ENCODE measurements around the gene MBTD1. TPM values are rescaled to one million over a fixed set of nuclear protein-coding genes. Genes with fewer than 3 reads are reported as not detected.

MBTD1 gene
- total RNA-seq, 4 donors from 2014 or later = 17.3 to 26.9 (median 24.3) TPM

GRCh38 chr17:51142597-51142996 lies 117.3 kb downstream of the MBTD1 start:
- WGBS, 2 donors = 88 to 91% methylated on average over 2 of the region's 2 CpGs
- DNase-seq = no peak
- Histone ChIP-seq H3K4me3 (replicated peaks in 1 of 3) (no peak overlapping the region), H3K36me3 (no peaks in the 10 kb centered on the region), H3K27ac (no peak overlapping the region), H3K4me1 (no peaks in the 10 kb centered on the region), H3K27me3 (no peaks in the 10 kb centered on the region), H3K9me3 (no peaks in the 10 kb centered on the region)
- TF ChIP-seq POLR2A (IDR thresholded peaks at IDR 0.05) = no peak
- TF ChIP-seq CTCF (IDR thresholded peaks at IDR 0.05) = no peak
- intact Hi-C loops (cut with DNase I) = no loop called here

GRCh38 chr17:51135956-51136355 lies 123.9 kb downstream of the MBTD1 start:
- H3K4me3 ChIP-seq (replicated peaks in 1 of 3) = no peak overlapping the region
- WGBS, 2 donors = 88 to 97% methylated on average over 3 of the region's 3 CpGs
- H3K27ac ChIP-seq = no peak overlapping the region
- H3K9me3 ChIP-seq = no peaks in the 10 kb centered on the region
- DNase-seq = no peak
- intact Hi-C loops (cut with DNase I) = no loop called here
- peaks cover 7 to 19% of the 10 kb centered on the region in 2 donors for H3K4me1 ChIP-seq
- TF ChIP-seq POLR2A (IDR thresholded peaks at IDR 0.05) = no peak
- no peak for TF ChIP-seq CTCF (IDR thresholded peaks at IDR 0.05)
- no peaks in the 10 kb centered on the region for H3K27me3 ChIP-seq
- no peaks in the 10 kb centered on the region for H3K36me3 ChIP-seq

- WGBS, 2 donors = 87 to 89% methylated on average over 2 of the region's 2 CpGs
- no peaks in the 10 kb centered on the region for H3K36me3 ChIP-seq
- intact Hi-C loops (cut with DNase I) = no loop called here
- H3K27me3 ChIP-seq = no peaks in the 10 kb centered on the region
- no peak for DNase-seq
- no peak overlapping the region for H3K4me3 ChIP-seq (replicated peaks in 1 of 3)
- TF ChIP-seq POLR2A (IDR thresholded peaks at IDR 0.05) (no peak), CTCF (IDR thresholded peaks at IDR 0.05) (no peak)
- H3K4me1 ChIP-seq = peaks cover 7 to 21% of the 10 kb centered on the region in 2 donors
- H3K27ac ChIP-seq = peak overlapping the region; percentile 40 to 79 (median 41)
- H3K9me3 ChIP-seq = no peaks in the 10 kb centered on the region
These were observed 126.5 kb downstream of the MBTD1 start for GRCh38 chr17:51133365-51133764.

- Histone ChIP-seq H3K36me3 (no peaks in the 10 kb centered on the region), H3K4me3 (replicated peaks in 1 of 3) (no peak overlapping the region), H3K4me1 (peaks cover 7 to 25% of the 10 kb centered on the region in 2 donors), H3K9me3 (no peaks in the 10 kb centered on the region), H3K27me3 (no peaks in the 10 kb centered on the region), H3K27ac (peak overlapping the region; percentile 40 to 79 (median 41))
- intact Hi-C loops (cut with DNase I) = no loop called here
- DNase-seq = no peak
- TF ChIP-seq CTCF (IDR thresholded peaks at IDR 0.05) (no peak), POLR2A (IDR thresholded peaks at IDR 0.05) (no peak)
These were observed 126.9 kb downstream of the MBTD1 start for GRCh38 chr17:51132964-51133319.

GRCh38 chr17:51128076-51128475 lies 131.8 kb downstream of the MBTD1 start:
- no peak overlapping the region for H3K4me3 ChIP-seq (replicated peaks in 1 of 3)
- DNase-seq = no peak
- intact Hi-C loops (cut with DNase I) = no loop called here
- H3K27me3 ChIP-seq = no peaks in the 10 kb centered on the region
- H3K27ac ChIP-seq = no peak overlapping the region
- WGBS, 2 donors = 71 to 72% methylated on average over 3 of the region's 3 CpGs
- no peaks in the 10 kb centered on the region for H3K36me3 ChIP-seq
- H3K4me1 ChIP-seq = peaks cover 3 to 27% of the 10 kb centered on the region in 2 donors
- no peaks in the 10 kb centered on the region for H3K9me3 ChIP-seq
- TF ChIP-seq POLR2A (IDR thresholded peaks at IDR 0.05) (no peak), CTCF (IDR thresholded peaks at IDR 0.05) (no peak)

Other genes with a start within 250 kb of the MBTD1 start
- 100 to 1,000 TPM; 117 to 240 (median 154) TPM for gene SPAG9, start 139.2 kb downstream of the MBTD1 start, total RNA-seq
- gene NME1, start 106.5 kb downstream of the MBTD1 start, total RNA-seq = 10 to 100 TPM; 28.5 to 50.9 (median 38.5) TPM
- 100 to 1,000 TPM; 202 to 486 (median 387) TPM for gene NME2, start 93.6 kb downstream of the MBTD1 start, total RNA-seq
- 10 to 100 TPM; 35.6 to 43.5 (median 38.6) TPM for gene UTP18, start 497 bp upstream of the MBTD1 start, total RNA-seq